ENCODE data around the gene TTLL7.

The TTLL7 gene

GRCh38 chr1:83849191-83850061 is 149.5 kb downstream of the TTLL7 start:
- H3K4me3 ChIP-seq (ENCODE audit: low read depth, low read length): no peak overlapping the region
- no peak for TF ChIP-seq CTCF (conservative IDR thresholded peaks at IDR 0.05; ENCODE audit: low read depth, low read length)
- DNase-seq (ENCODE audit: low read depth): no peak

DNA sequence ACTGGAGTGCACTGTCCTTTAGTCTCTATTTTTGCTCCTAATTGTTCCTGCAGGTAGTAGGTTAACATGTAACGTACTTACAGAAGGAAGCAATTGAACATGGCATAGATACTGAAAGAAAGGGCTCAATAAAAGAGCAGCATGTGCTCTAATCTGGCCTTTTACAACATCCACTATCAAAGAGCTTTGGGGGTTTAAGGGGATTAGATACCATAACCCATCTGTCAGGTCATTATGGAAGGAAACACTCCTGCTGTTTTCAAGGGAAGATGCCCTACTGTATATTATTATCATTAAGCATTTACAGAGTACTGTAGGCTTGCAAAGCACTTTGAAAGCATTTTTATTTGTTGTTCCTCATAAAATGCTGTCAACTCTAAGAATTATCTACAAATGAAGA is 152.8 kb downstream of the TTLL7 start:
- no peak for TF ChIP-seq CTCF (conservative IDR thresholded peaks at IDR 0.05; ENCODE audit: low read depth, low read length)
- no peak overlapping the region for H3K4me3 ChIP-seq (ENCODE audit: low read depth, low read length)
- no peak for DNase-seq (ENCODE audit: low read depth)

- DNase-seq (ENCODE audit: low read depth): peak; percentile 8
- no peak for TF ChIP-seq CTCF (conservative IDR thresholded peaks at IDR 0.05; ENCODE audit: low read depth, low read length)
- no peak overlapping the region for H3K4me3 ChIP-seq (ENCODE audit: low read depth, low read length)
Measured at GRCh38 chr1:83845437-83846071, 153.4 kb downstream of the TTLL7 start.

- no peak for DNase-seq (ENCODE audit: low read depth)
- TF ChIP-seq CTCF (conservative IDR thresholded peaks at IDR 0.05; ENCODE audit: low read depth, low read length): no peak
- no peak overlapping the region for H3K4me3 ChIP-seq (ENCODE audit: low read depth, low read length)
Measured at GRCh38 chr1:83844546-83844945, 154.4 kb downstream of the TTLL7 start.

DNA sequence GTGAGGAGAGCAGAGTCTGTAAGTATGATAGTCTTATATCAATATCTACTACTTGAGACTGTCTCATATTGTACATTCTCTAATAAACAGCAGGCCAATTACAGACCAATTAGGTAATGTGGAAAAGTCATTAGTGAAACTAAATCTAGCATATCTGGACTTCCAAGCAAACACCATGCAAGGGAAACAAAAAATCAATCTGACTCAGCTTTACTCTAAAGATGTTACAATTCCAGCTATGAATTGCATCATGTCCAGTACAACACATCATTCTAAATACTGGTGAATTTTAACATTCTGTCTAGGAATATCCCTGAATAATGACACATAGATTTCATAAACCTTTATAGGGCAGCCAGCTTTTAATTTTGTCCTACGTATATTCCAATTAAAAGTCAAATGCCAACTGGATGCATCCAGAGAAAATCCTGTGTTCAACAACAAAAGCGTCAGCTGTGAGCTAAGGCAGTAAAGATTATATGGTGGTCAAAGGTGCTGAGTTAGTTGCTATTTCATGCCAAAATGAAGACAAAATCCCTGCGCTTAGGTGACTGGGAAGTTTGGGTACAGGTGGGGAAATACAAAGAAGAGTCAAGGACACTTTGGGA is 159.3 kb downstream of the TTLL7 start:
- peak; percentile 48 for DNase-seq (ENCODE audit: low read depth)
- no peak for TF ChIP-seq CTCF (conservative IDR thresholded peaks at IDR 0.05; ENCODE audit: low read depth, low read length)
- H3K4me3 ChIP-seq (ENCODE audit: low read depth, low read length): no peak overlapping the region

DNA sequence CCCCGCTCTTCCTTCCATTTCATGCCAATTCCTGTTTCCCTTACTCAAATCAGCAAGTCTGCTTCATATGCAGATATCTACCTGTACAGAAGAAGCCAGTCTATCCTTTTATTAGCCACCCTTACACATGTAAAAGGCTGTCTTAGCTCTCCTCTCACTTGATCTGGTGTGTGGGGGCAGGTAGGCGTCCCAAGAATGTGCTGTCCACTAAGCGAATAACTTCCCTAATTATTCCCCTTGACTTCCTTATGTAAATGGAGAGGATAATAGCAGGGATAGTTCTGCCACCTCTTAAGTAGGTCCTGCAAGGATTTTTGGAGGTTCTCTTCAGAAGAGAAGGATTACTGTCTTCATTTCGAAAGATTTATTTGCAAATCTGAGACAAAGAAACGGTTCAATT is 160.4 kb downstream of the TTLL7 start:
- DNase-seq (ENCODE audit: low read depth): no peak

More for the DNA sequence above, 160.4 kb downstream of the TTLL7 start:
- no peak overlapping the region for H3K4me3 ChIP-seq (ENCODE audit: low read depth, low read length)
- no peak for TF ChIP-seq CTCF (conservative IDR thresholded peaks at IDR 0.05; ENCODE audit: low read depth, low read length)
